NOMO-1 (cell line): ENCODE measurements around the gene CCDC28B.

Experiments
- DNase-seq, 2 experiments: peaks; one replicate each; lab custom pipeline; 2025; ENCODE audit not compliant: unreplicated experiment in 2 of 2; lab: John Stamatoyannopoulos, UW

The CCDC28B gene

GRCh38 chr1:32220746-32221580 lies 20.6 kb downstream of the CCDC28B start:
- no peak for DNase-seq

GRCh38 chr1:32221581-32221979 lies 21.2 kb downstream of the CCDC28B start:
- no peak for DNase-seq

GRCh38 chr1:32221980-32222755 lies 21.8 kb downstream of the CCDC28B start, which contains the start of the genes EIF3I and TMEM234:
Gene EIF3I (plus strand): TSS chr1:32222407. CDS start chr1:32222442, 35 bp downstream.
Gene TMEM234 (minus strand): TSS chr1:32222353. CDS start chr1:32222322, 31 bp downstream.
- DNase-seq: peak; percentile 63 to 84

- no peak for DNase-seq
Measured at GRCh38 chr1:32223683-32224082, 23.3 kb downstream of the CCDC28B start.

- DNase-seq: no peak
Measured at GRCh38 chr1:32224285-32224684, 23.9 kb downstream of the CCDC28B start.

- DNase-seq: no peak
Measured at GRCh38 chr1:32228771-32229170, 28.4 kb downstream of the CCDC28B start.

- no peak for DNase-seq
Measured at GRCh38 chr1:32231843-32232432, 31.5 kb downstream of the CCDC28B start.

- no peak for DNase-seq
Measured at GRCh38 chr1:32232558-32233304, 32.3 kb downstream of the CCDC28B start.

GRCh38 chr1:32234792-32235191 lies 34.4 kb downstream of the CCDC28B start:
- DNase-seq: no peak

- DNase-seq: no peak
Measured at GRCh38 chr1:32239337-32239736, 38.9 kb downstream of the CCDC28B start.

- DNase-seq: no peak
Measured at GRCh38 chr1:32239790-32240139, 39.4 kb downstream of the CCDC28B start.

GRCh38 chr1:32240140-32240951 lies 40.0 kb downstream of the CCDC28B start:
- peak; percentile 66 to 70 for DNase-seq

GRCh38 chr1:32241001-32241763 lies 40.8 kb downstream of the CCDC28B start:
- DNase-seq: peak; percentile 11 to 12

GRCh38 chr1:32242341-32242851 lies 42.0 kb downstream of the CCDC28B start:
- peak; percentile 19 to 49 for DNase-seq

GRCh38 chr1:32246888-32247273 lies 46.5 kb downstream of the CCDC28B start, which contains the start of gene FAM167B:
Gene FAM167B (plus strand): TSS chr1:32247222. CDS start chr1:32247422, 200 bp downstream.
- no peak for DNase-seq

GRCh38 chr1:32247452-32247851 lies 47.1 kb downstream of the CCDC28B start:
- no peak for DNase-seq

- DNase-seq: peak; percentile 22 to 46
Measured at GRCh38 chr1:32247983-32248889, 47.8 kb downstream of the CCDC28B start.
